GM23248 (cell line): Measurements from ENCODE around the gene MCHR2.

ENCODE experiments used
- EZH2 ChIP-seq: fragments of 200-600 bp; sonication (generic); IDR thresholded peaks from 2 replicates; pipeline ENCODE4 v1.6.1; 2018; ENCODE audit warnings: antibody characterized with exemption, mild to moderate bottlenecking; ENCODE audit not compliant: insufficient read depth, poor library complexity, severe bottlenecking
- EZH2phosphoT487 ChIP-seq: fragments of 200-600 bp; sonication (generic); IDR thresholded peaks from 2 replicates; pipeline ENCODE4 v1.6.1; 2018; ENCODE audit warnings: antibody characterized with exemption, moderate library complexity, mild to moderate bottlenecking, low read depth; ENCODE audit not compliant: insufficient read depth

DNA sequence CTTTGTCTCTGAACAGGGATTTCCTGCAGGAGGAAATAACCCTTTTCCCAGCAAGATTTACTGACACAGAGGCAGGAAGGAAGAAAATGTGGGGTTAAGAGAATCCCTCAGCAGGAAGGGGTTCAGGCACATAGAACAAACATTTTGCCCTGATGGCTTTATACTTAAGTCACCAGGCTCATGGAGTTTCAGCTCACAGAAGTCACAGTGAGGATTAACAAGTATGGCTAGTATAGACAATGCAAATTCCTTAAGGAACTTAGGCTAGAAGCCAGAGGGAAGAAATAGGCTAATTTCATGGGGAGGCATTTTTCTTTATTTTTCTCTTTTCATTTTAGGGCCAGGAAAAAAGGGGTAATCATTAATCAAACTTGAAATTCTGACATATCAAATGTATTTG, 50.2 kb downstream of the MCHR2 start:
- TF ChIP-seq EZH2phosphoT487, result no peak
- TF ChIP-seq EZH2, result no peak
